ENCODE results near the gene KHNYN.

KHNYN gene

DNA sequence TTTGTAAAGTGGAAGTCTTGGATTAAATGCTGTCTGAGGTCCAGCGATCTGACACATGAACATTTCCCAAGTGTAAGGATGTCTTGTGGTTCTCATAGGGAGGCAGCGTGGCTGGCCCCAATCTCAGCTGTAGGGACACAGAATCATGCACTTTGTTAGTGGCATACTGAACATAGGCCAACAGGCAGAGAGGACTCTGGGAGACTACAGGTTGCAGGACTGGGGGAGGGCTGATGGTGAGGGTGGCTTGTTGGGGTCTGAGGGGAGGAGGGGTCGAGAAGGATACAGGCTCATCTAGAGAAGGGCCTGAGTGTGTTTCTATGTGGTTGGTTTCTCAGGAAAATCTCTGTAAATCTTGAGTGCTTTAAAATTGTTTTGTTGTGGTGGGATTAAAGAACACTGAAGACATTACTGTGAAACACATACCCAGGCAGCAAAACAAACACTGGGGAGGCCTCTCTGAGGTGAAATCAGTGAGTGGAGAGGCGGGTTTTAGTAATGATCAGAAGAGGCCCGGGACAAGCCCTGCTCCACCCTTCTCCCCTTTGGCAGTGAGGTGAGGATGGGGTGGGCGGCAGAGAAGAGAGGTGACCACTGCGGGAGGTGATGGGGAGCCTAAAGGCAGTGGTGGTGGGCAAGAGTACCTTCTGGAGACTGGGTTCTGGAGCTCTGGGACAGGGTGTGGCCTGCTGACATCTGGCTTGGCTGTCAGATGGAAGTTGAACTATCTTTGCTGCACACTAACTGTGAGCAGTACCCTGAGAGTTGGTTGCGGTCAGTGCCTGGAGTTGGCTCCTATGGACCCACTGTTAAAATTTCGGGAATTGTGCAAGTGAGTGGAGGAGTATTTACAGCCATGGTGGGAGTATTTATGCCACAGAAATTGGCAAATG is 27.7 kb upstream of the KHNYN start:
- DNase-seq: no peak

DNA sequence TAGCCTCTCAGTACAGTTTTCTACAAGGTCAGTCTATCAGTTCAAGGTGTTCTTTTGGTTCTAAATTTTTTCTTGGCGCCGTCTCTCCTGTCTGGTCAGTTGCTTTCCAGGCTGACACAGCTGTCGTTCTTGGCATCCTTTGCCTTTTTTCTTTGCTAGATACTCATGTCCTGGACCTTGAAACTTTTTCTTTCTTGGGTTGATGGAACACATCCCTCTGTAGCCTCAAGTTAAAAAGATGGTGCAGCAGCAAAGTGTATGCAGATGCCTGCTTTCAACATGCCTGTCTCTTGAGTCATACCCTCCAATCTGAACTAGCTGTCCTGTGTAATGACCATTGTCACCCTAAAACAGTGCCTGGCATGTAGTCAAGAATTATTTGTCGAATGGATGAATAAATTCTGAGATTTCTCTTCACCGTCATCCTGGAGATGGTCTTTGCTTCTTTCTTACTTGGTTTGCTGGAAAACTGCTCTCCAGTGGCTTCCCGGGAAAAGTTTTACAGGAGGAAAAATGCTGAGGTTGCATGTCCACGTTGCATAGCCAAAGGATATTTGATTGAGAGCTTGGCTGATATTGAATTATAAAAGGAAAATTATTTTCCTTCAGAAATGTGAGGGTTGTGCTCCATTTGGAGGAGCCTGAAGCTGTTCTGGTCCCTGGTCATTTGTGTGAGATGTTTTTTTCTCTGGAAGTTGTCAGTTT is 26.3 kb upstream of the KHNYN start:
- no peak for DNase-seq

DNA sequence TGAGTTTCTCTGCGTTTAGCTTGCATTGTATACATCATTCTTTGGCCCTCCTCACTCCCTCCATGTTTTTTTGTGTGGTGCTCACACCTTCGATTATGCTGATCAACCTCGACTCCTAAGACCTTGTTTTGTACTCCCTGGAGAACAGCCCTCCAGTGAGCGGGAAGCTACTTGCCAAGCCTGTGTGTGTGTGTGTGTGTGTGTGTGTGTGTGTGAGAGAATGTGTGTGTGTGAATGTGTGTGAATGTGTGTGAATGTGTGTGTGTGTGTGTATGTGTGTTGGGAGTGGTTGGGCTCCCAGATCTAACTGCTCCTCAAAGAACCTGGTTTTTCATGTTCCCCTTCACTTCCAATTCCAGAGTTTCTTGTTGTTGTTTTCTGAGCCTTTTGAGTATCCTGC is 24.9 kb upstream of the KHNYN start:
- no peak for DNase-seq

DNA sequence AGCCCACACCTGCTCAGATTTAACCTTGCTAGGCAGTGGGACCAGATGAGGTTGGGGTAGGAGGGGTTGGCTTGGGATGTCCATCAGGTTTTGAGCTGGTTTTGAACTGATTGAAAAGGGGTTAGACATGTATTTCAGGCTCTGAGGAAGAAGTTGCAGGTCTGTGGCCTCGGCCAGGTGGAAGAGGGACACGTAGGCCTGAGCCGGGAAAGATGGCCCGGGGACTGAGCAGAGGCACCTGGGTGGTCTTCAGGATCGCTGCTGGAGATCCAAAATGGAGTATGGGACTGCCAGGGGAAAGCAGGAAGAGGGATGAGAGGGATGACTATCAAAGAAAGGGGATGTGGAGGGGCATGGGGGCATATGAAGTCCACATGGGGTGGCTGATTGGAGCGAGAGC is 23.3 kb upstream of the KHNYN start:
- no peak for DNase-seq

DNA sequence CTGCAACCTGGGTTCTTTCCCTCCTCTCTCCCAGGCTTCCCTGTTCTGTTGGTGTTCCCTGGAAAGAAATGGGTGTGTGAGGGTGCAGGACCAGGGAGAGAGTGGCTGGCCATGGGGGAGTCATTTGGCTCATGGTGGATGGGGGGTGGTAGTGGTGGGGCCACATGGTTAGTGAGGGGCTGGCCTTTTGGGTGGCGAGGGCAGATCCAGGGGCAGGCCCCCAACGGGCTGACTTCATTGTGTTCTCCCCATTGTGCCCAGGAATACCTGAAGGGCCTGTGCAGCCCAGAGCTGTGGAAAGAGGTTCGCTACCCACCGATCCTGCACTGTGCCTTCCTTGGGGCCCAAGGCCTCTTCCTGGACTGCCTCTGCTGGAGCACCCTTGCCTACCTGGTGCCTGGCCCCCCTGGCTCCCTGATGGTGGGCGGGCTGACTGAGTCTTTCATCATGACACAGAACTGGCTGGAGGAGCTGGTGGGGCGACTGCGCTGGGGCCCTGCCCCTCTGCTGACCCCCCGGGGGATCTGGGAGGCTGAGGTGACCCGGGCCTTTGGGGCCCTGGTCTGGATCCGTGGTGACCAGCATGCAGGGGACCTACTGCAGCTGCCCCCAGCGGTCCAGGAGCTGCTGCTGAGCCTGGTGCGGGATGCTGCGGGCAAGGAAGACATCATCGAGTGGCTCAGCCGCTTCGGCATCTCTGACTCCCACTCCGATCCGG is 22.0 kb upstream of the KHNYN start:
- DNase-seq: no peak

DNA sequence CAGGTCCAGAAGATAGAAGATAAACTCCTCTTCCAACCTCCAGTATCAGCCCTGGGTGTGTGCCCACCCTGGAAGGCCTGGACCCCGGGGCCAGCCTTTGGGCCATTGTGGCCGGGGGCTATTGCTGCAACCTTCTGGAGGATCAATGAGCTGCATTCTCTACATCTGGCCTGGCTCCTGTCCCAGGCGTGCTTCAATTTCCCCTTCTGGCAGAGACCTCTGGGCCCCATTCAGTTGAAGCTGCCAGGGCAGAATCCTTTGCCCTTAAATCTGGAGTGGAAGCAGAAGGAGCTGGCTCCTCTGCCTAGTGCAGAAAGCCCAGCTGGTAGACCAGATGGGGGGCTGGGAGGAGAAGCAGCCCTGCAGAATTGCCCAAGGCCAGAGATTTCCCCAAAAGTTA is 21.0 kb upstream of the KHNYN start:
- no peak for DNase-seq

DNA sequence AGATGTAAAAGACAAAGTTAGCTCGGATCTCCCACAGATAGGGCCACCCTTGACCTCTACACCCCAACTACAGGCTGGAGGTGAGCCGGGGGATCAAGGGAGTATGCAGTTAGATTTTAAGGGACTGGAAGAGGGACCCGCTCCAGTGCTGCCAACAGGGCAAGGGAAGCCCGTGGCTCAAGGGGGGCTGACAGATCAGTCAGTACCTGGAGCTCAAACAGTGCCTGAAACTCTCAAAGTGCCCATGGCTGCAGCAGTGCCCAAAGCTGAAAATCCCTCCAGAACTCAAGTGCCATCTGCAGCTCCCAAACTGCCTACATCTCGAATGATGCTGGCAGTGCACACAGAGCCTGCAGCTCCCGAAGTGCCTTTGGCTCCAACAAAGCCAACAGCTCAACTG is 20.6 kb upstream of the KHNYN start:
- DNase-seq: no peak

DNA sequence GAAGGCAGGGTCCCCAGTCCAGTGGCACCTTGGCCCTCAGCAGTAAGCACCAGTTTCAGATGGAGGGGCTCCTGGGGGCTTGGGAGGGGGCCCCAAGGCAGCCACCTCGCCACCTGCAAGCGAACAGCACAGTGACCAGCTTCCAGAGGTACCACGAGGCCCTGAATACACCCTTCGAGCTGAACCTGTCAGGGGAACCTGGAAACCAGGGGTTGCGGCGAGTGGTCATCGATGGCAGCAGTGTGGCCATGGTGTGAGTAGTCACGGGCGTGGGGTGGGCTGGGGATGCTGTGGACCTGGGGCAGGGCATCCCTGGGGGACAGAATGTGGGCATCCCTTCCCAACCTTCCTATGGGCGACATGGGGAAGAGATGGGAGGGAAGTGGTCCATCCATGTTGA is 19.8 kb upstream of the KHNYN start:
- no peak for DNase-seq

DNA sequence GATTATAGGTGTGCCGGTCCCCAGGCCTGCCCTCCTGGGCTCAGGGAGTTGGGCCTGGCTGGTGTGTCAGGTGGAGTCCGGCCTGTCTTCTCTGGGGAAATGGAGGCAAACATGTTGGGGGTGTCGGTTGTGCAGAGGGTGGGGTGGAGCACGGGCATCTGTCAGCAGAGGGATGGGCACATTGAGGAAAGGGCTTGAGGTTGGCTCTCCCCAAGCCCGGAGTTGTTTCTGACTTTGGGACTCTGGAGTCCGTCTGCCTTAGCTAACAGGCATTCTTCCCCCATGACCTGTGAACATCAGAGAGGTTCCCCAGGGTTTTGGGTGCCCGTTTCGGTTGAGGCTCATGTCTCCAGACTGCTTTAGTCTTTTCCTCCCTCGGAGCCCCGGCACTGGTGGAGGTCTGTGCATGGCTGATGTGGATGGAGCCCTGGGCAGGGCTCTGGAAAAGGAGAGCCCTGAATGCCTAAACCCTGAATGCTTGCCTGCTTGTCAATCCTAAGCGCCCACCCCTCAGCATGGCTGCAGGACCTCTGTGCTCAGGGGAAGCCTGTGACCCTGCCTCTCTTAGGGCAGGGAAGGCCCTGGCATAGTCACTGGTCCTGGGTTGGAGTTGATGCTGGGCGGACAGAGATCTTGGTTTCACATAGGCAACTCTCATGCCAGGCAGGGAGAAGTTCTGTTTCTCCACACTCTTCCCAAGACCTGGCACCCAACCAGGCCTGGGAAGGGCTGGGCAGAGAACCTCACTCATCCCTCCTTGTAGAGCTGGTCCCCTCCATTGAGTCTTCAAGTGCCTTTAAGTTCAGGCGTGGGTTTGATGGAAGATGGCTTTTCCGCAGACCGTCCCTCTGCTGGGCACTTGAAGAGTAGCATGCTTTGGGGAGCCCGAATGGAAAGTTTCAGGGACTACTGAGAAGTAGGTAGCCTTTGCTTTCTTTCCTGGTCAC is 18.0 kb upstream of the KHNYN start:
- no peak for DNase-seq

DNA sequence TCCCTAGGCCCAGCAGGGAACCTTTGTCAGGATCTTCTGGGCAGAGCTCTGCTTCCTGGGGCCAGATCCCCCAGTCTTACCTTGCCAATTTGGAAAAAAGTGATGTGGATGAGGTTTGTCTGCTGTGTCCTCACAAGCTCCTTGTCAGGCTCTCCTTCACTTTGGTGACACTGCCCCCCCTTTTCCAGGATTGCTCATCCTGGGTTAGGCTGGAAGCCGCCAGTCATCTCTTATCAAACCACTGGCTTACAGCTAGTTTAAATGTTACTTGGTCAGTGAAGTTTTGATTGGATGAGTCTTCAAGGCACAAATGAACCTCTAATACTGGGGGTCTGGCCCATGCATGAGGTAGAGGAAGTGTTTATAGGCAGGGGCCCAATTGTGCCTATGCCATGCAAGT is 15.7 kb upstream of the KHNYN start:
- DNase-seq: no peak

DNA sequence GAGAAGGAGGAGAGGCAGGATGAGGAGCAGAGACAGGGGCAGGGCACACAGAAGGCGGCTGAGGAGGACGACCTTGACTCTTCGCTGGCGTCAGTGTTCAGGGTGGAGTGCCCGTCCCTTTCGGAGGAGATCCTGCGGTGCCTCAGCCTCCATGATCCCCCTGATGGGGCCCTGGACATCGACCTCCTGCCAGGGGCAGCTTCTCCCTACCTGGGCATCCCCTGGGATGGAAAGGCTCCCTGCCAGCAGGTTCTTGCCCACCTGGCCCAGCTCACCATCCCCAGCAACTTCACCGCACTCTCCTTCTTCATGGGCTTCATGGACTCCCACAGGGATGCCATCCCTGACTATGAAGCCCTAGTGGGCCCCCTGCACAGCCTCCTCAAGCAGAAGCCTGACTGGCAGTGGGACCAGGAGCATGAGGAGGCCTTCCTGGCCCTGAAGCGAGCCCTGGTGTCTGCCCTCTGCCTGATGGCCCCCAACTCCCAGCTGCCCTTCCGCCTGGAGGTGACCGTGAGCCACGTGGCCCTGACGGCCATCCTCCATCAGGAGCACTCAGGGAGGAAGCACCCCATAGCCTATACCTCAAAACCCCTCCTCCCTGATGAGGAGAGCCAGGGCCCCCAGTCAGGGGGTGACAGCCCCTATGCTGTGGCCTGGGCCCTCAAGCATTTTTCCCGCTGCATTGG is 14.9 kb upstream of the KHNYN start:
- DNase-seq: no peak

DNA sequence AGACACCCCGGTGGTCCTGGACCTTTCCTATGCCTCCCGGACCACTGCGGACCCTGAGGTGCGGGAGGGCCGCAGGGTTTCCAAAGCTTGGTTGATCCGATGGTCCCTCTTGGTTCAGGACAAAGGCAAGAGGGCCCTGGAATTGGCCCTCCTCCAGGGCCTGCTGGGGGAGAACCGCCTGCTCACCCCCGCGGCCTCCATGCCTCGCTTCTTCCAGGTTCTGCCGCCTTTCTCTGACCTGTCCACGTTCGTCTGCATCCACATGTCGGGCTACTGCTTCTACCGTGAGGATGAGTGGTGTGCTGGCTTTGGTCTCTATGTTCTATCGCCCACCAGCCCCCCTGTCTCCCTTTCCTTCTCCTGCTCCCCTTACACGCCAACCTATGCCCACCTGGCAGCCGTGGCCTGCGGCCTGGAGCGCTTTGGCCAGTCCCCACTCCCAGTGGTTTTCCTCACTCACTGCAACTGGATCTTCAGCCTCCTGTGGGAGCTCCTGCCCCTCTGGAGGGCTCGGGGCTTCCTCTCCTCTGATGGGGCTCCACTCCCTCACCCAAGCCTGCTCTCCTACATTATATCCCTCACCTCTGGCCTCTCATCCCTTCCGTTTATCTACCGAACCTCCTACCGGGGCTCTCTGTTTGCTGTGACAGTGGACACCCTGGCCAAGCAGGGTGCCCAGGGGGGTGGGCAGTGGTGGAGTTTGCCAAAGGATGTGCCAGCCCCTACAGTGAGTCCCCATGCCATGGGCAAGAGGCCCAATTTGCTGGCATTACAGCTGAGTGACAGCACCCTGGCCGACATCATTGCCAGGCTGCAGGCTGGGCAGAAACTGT is 14.1 kb upstream of the KHNYN start:
- DNase-seq: no peak

DNA sequence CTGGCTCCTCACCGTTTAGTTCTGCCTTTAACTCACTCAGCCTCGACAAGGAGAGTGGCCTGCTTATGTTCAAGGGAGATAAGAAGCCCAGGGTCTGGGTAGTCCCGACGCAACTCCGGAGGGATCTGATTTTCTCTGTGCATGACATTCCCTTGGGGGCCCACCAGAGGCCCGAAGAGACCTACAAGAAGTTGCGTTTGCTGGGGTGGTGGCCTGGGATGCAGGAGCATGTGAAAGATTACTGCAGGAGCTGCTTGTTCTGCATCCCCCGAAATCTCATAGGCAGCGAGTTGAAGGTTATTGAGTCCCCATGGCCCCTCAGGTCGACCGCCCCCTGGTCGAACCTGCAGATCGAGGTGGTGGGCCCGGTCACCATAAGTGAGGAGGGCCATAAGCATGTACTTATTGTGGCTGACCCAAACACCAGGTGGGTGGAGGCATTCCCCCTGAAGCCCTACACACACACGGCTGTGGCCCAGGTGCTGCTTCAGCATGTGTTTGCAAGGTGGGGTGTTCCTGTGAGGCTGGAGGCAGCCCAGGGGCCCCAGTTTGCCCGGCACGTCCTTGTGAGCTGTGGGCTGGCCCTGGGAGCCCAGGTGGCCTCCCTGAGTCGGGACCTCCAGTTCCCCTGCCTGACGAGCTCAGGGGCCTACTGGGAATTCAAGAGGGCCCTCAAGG is 13.4 kb upstream of the KHNYN start:
- DNase-seq: no peak

DNA sequence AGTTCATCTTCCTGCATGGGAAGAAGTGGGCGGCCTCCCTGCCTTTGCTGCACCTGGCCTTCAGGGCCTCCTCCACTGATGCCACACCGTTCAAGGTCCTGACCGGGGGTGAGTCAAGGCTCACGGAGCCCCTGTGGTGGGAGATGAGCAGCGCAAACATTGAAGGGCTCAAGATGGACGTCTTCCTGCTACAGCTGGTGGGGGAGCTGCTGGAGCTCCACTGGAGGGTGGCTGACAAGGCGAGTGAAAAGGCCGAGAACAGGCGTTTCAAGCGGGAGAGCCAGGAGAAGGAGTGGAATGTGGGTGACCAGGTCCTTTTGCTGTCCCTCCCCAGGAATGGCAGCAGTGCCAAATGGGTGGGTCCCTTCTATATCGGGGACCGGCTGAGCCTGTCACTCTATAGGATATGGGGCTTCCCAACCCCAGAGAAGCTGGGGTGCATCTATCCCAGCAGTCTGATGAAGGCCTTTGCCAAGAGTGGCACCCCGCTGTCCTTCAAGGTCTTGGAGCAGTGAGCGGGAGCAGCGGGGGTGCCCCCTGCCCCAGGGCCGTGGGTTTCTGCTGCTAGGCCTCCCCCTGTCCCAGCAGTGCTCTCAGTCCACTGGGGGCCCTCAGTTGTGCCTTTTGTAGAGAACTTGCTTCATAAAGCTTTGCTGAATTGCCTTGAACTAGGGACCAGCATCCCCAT is 12.7 kb upstream of the KHNYN start:
- no peak for DNase-seq

DNA sequence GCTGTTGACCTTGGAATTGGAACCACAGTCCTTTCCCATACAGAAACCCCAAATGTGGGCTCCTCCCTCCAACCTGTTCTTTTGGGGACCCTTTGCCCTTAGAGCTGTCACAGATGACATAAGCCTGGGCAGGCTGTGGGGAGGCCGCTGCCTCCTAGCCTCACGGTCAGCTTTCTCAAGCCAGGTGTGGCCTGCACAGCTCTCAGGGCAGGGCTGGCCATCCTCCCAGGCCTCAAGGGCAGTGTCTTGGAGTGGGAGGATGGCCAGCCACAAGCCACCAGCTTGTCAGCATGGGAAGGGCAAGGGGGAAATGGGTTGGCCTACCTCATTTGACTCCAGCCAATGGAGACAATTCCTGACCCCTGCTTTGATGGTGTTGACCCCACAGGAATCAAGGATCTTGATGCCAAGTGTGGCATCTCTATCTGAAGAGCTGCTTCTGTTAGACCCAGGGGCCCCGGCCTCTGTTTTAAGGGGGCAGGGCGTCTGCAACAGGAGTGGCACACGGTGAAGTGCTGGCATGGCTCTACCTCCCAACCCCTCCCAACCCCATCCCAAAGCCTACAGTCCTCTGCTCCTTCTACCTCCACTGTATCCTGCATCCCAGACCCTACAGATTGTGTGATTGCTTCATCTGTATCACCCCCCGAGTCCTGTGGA is 11.8 kb upstream of the KHNYN start:
- DNase-seq: no peak

DNA sequence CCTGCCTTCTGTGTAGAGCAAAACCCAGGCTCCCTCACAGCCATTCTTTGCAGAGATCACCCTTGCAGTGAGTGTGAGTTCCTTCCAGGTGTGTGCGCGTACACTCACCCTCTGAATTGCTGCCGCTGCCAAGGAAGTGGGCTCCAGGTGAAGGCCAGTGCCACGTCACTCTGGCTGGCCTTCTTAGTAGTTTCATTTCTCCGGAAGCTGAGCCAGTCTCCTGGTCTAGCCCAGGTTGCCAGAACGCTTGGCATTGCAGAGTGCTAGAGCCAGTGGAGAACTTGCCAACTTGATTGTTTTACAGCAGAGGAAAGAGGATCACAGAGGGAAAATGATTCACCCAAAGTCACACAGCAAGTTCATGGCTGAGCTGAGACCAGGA is 11.3 kb upstream of the KHNYN start:
- no peak for DNase-seq

DNA sequence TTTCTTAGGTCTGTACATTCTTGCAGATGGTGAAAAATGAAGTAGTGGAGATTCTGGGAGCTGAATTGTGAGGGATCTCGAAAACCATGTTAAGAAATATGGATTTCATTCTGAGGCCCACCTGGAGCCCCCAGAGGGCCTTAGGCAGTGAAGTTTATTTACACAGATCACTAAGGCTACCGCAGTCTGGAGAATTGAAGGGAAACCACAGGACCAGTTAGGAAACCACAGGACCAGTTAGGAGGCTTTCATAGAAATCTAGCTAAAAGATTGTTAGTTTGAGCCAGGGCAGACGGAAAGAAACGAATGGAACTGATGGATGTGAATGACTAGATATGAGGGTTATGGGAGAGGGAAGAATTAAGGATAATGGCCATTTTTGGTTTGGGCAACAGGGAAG is 7.5 kb upstream of the KHNYN start:
- no peak for DNase-seq

DNA sequence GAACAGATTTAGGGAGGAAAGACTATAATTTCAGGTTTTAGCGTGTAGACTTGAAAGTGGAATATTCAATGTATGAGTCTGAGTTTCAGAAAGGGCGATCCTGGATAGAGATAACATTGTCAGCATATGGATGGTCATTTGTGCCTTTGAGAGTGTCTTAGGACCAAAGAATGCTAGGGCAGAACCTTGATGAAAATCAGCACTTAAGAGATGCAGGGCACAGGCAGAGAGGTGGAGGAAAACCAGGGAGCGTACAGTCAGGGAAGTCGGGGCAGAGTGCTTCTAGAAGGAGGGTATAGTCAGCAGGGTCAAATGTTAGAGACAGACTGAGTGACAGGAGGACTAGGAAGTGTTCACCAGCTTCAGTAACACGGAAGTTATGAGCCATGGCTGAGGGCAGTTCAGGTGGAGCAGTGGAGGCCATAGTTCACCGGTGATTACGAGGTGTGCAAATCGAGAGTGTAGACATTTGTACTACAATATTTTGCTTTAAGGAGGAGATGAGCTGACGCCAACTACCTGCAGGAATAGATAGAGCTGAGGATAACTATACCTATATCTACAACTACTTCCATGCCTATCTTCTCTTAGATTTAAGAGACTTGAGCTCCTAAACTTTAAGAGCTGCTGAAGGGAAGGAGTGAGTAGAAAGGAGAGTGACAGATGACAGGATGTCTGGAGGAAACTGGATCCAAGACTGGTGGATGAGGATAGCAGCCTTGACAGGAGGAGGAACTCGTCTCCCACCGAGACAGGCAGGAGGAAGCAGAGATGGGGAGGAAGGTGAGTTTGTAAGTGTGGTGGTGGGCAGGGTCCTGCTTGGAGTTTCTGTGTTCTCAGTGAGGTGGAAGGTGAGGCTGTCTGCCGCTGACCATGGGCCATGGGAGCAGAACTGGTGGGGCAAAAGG is 6.8 kb upstream of the KHNYN start:
- DNase-seq: no peak
